Chondrocyte (in vitro differentiated cells): ENCODE measurements around the gene ATG9B. TPM values are rescaled to one million over a fixed set of nuclear protein-coding genes. Genes with fewer than 3 reads are reported as not detected.
A peak's percentile ranks its signal among the peaks of the same experiment; 100 is the strongest.

Source experiments
- DNase-seq: peaks from one replicate; pipeline ENCODE4 v3.0.0; 2021; ENCODE audit warnings: mixed read lengths, low spot score
- H3K27ac Mint-ChIP-seq: one replicate; pipeline ENCODE4 v1.8.0; 2021; ENCODE audit warnings: mild to moderate bottlenecking, moderate library complexity, mixed read lengths; ENCODE audit not compliant: unreplicated experiment
- H3K27me3 Mint-ChIP-seq: 2 replicates; pipeline ENCODE4 v1.8.0; 2021; ENCODE audit warnings: low read depth, mixed read lengths
- H3K36me3 Mint-ChIP-seq: 2 replicates; pipeline ENCODE4 v1.8.0; 2021; ENCODE audit warnings: low read depth, mixed read lengths
- H3K4me1 Mint-ChIP-seq: 2 replicates; pipeline ENCODE4 v1.8.0; 2021; ENCODE audit warnings: low read depth, mild to moderate bottlenecking, mixed read lengths
- H3K4me3 Mint-ChIP-seq: one replicate; pipeline ENCODE4 v1.8.0; 2021; ENCODE audit warnings: mild to moderate bottlenecking, moderate library complexity, mixed read lengths; ENCODE audit not compliant: unreplicated experiment
- H3K9me3 Mint-ChIP-seq: 2 replicates; pipeline ENCODE4 v1.8.0; 2021; ENCODE audit warnings: low read depth, mixed read lengths
- CTCF ChIP-seq: fragments of 200-600 bp; sonication (generic); IDR thresholded peaks from 2 replicates; pipeline ENCODE4 v1.5.0; 2021; ENCODE audit warnings: antibody characterized with exemption, mild to moderate bottlenecking, moderate library complexity
- total RNA-seq: library from RNA; stranded (reverse); gene quantifications from 3 replicates; pipeline ENCODE4 v1.2.1, GENCODE V29; 2021

ATG9B gene
- total RNA-seq, 1 donor from 2014 or later = 1.6 TPM

GRCh38 chr7:151060113-151060415 lies 35.8 kb upstream of the ATG9B start:
- Mint-ChIP-seq H3K4me1 (peaks cover 50% of the 10 kb centered on the region), H3K9me3 (no peaks in the 10 kb centered on the region), H3K4me3 (peak overlapping the region; percentile 96), H3K36me3 (peaks cover 2% of the 10 kb centered on the region), H3K27me3 (no peaks in the 10 kb centered on the region), H3K27ac (peak overlapping the region; percentile 97)
- TF ChIP-seq CTCF = peak; percentile 57
- DNase-seq = no peak

- no peaks in the 10 kb centered on the region for H3K27me3 Mint-ChIP-seq
- H3K36me3 Mint-ChIP-seq = peaks cover 2% of the 10 kb centered on the region
- H3K4me1 Mint-ChIP-seq = peaks cover 50% of the 10 kb centered on the region
- peak within 1 kb of the TSS; percentile 96 for H3K4me3 Mint-ChIP-seq
- peak; percentile 84 for TF ChIP-seq CTCF
- no peaks in the 10 kb centered on the region for H3K9me3 Mint-ChIP-seq
- peak within 1 kb of the TSS; percentile 97 for H3K27ac Mint-ChIP-seq
- DNase-seq = no peak
Measured at GRCh38 chr7:151059367-151060112, 35.2 kb upstream of the ATG9B start, which contains the start of gene SLC4A2. SLC4A2 (plus strand) TSS chr7:151059589; CDS start chr7:151061988, 2,399 bp downstream.

- Mint-ChIP-seq H3K9me3 (no peaks in the 10 kb centered on the region), H3K27ac (peak overlapping the region; percentile 97), H3K36me3 (peaks cover 3% of the 10 kb centered on the region), H3K27me3 (no peaks in the 10 kb centered on the region), H3K4me3 (peak overlapping the region; percentile 96), H3K4me1 (peaks cover 50% of the 10 kb centered on the region)
- DNase-seq = no peak
- no peak for TF ChIP-seq CTCF
Measured at GRCh38 chr7:151058781-151059366, 34.6 kb upstream of the ATG9B start.

GRCh38 chr7:151057989-151058780 lies 33.9 kb upstream of the ATG9B start:
- Mint-ChIP-seq H3K4me1 (peaks cover 44% of the 10 kb centered on the region), H3K27me3 (no peaks in the 10 kb centered on the region), H3K4me3 (peak overlapping the region; percentile 96), H3K27ac (peak overlapping the region; percentile 97), H3K36me3 (peaks cover 1% of the 10 kb centered on the region), H3K9me3 (no peaks in the 10 kb centered on the region)
- peak; percentile 99 for DNase-seq
- TF ChIP-seq CTCF = no peak

GRCh38 chr7:151057506-151057988 lies 33.3 kb upstream of the ATG9B start, which contains the start of gene CDK5:
CDK5 (minus strand) TSS chr7:151057897; CDS start chr7:151057848, 49 bp downstream.
- DNase-seq = no peak
- H3K27ac Mint-ChIP-seq = peak within 1 kb of the TSS; percentile 97
- H3K4me3 Mint-ChIP-seq = peak within 1 kb of the TSS; percentile 96
- peaks cover 2% of the 10 kb centered on the region for H3K36me3 Mint-ChIP-seq
- H3K9me3 Mint-ChIP-seq = no peaks in the 10 kb centered on the region
- TF ChIP-seq CTCF = no peak
- H3K4me1 Mint-ChIP-seq = peaks cover 43% of the 10 kb centered on the region
- H3K27me3 Mint-ChIP-seq = no peaks in the 10 kb centered on the region
